Testis (tissue), 2 donors: ENCODE results near the gene BOD1L1.

Source experiments
- CTCF ChIP-seq, 3 experiments: fragments of 450-650 bp in 2 of 3; fragments of 200-600 bp in 1 of 3; sonication (generic) in 1 of 3; IDR thresholded peaks; one replicate each; pipeline ENCODE4 v1.5.1; 2016 to 2019; ENCODE audit warnings: antibody characterized with exemption in 3 of 3, mild to moderate bottlenecking in 2 of 3, moderate library complexity in 1 of 3
- POLR2A ChIP-seq: fragments of 450-650 bp; IDR thresholded peaks from one replicate; pipeline ENCODE4 v1.6.1; 2017; ENCODE audit warnings: antibody characterized with exemption, mild to moderate bottlenecking, moderate library complexity

GRCh38 chr4:13559413-13559812 lies 68.1 kb downstream of the BOD1L1 start:
- no peak for TF ChIP-seq CTCF (IDR thresholded peaks at IDR 0.05)
- TF ChIP-seq POLR2A = no peak
